GM18861 (cell line): ENCODE measurements around the gene SELENOT.
"Not testable (repeated sequence)": the region's sequence is repeated elsewhere in the genome, so short reads cannot be mapped to it uniquely, and the experiment has no call there.

ENCODE experiments used
- ATAC-seq: cut with Tn5 transposase; IDR thresholded peaks from one replicate; pipeline ENCODE4 v1.9.1; 2021; ENCODE audit not compliant: unreplicated experiment

The SELENOT gene

GRCh38 chr3:150607267-150608065 is 4.3 kb downstream of the SELENOT start:
- ATAC-seq: no peak

DNA sequence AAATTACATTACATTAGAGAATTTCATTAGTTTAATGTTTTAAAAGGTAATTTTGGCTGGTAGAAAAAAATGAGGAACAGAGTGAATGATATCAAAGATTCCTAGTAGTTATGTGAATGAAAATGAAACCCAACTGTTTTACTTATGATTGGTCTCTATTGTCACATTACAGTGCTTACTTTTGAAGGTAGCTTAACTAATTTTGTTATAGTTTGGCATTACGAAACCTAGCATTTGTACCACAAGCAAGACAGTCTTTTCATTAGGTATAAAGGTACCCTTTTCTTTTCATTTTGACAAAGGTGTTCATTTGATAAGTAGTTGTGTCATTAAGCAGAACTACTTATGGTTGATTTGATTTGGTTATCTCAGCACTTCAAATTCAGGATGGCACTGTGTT is 6.9 kb downstream of the SELENOT start:
- ATAC-seq: no peak

DNA sequence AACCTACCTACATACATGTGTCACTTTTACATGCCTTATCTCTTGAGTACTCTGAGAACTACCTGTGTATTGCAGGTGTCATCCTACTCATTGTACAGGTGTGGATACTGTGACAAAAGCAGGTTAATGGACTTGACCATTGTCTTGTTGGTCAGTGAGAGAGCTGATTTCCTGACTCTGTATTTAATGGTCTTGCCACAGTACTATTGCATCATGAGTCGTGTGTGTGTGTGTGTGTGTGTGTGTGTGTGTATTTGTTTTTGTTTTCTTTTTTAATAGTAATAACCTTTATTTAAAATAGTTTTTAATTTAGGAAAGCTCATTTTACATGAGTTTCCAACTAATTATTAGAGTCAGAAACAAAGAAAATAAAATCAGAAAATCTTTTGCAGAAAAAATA is 7.7 kb downstream of the SELENOT start:
- no peak for ATAC-seq

GRCh38 chr3:150611666-150612065 is 8.5 kb downstream of the SELENOT start:
- ATAC-seq: no peak

DNA sequence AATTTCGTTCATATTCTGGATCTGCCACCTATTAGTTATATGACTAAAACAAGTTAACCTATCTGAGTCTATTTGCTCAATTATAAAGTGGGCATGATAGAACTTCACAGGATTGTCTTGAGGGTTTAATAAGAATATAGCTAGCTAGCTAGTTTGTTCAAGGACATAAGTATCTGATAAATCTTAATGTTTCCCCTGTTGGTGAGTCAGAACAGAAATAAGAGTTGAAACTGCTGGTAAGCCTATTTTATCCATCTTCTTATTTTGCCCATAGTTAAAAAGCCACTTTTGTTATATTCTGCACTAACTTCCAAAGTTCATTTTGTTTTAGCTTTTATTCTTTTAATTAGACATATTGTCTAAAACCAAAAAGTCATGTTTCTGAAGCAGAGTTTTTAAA is 9.4 kb downstream of the SELENOT start:
- no peak for ATAC-seq

GRCh38 chr3:150613034-150613433 is 9.9 kb downstream of the SELENOT start:
- ATAC-seq: no peak

- no peak for ATAC-seq
These were observed 10.8 kb downstream of the SELENOT start for GRCh38 chr3:150613709-150614480.

GRCh38 chr3:150620002-150620689 is 17.0 kb downstream of the SELENOT start:
- ATAC-seq: no peak

- ATAC-seq: not testable (repeated sequence)
These were observed 19.8 kb downstream of the SELENOT start for GRCh38 chr3:150622955-150623354.

DNA sequence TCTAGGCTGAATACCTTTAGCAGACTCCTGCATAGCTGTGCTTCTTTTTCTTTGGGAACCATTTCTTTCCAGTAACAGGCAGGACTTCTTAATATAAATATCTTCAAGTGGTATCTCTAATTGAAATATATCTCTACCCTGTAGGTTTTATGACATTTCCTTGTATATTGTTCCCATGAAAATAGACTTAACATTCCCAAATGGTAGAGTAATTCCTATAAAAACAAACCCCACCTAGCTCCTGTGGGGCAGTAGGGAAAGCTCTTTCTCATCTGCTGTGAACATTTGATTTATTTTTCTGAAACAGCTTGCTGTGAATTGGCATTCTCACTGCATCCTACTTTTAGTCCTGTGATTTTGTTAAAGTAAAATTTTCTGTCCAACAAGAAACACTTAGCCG is 20.8 kb downstream of the SELENOT start:
- ATAC-seq: no peak

- no peak for ATAC-seq
These were observed 23.2 kb downstream of the SELENOT start for GRCh38 chr3:150626148-150626930.

GRCh38 chr3:150627557-150627956 is 24.4 kb downstream of the SELENOT start:
- no peak for ATAC-seq

DNA sequence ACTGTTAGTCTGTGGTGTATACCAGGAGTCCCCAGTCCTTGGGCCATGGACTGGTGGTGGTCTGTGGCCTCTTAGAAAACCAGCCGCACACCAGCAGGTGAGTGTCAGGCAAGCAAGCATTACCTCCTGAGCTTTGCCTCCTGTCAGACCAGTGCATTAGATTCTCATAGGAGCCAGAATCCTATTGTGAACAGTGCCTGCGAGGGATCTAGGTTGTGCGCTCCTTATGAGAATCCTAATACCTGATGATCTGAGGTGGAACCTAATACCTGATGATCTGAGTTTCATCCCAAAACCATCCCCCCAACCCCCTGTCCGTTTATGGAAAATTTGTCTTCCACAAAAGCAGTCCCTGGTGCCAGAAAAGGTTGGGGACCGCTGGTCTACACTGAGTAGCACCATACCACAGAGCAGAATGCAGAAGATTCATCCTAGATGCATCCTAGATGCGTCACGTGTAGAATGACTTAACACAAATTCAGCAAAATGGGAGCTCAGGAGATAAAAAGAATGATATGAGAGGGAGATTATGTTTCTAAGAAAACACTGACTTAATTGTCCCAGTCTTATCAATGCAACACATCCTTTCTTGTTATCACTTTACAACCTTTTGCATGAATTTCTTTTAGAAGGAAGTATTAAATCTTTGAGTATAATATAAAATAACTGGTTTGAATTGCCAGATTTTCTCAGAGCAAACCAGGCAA is 28.5 kb downstream of the SELENOT start:
- ATAC-seq: no peak

GRCh38 chr3:150635076-150635475 is 32.0 kb downstream of the SELENOT start:
- ATAC-seq: no peak

GRCh38 chr3:150635526-150635925 is 32.4 kb downstream of the SELENOT start:
- ATAC-seq: peak; percentile 90

GRCh38 chr3:150636258-150636657 is 33.1 kb downstream of the SELENOT start:
- ATAC-seq: no peak

- ATAC-seq: no peak
These were observed 36.1 kb downstream of the SELENOT start for GRCh38 chr3:150639262-150639661.

- ATAC-seq: no peak
These were observed 37.1 kb downstream of the SELENOT start for GRCh38 chr3:150640256-150640655.

- ATAC-seq: peak; percentile 58
These were observed 50.0 kb downstream of the SELENOT start for GRCh38 chr3:150653110-150653561.

- ATAC-seq: no peak
These were observed 53.2 kb downstream of the SELENOT start for GRCh38 chr3:150656316-150656715.
